ENCODE data around the gene MVD.

DNA sequence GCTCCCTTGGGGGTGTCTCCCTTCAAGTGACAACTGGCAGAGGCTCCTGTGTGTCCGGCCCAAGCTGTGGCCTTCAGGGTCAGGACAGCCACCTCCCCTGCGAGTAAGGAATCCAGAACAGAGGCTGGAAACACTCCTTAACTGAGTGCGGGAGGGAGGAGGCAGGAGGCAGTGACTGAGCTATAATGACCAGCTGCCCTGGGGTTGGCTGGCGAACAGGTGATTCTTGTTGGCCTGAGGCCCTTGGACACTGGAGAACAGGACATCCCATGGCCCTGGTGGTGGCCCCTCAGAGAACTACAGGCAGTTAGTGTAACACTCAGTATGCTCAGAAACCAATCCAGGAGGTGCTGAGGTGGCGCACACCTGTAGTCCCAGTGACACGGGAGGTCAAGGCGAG lies 32.9 kb upstream of the MVD start:
- TF ChIP-seq, protein P1, sequence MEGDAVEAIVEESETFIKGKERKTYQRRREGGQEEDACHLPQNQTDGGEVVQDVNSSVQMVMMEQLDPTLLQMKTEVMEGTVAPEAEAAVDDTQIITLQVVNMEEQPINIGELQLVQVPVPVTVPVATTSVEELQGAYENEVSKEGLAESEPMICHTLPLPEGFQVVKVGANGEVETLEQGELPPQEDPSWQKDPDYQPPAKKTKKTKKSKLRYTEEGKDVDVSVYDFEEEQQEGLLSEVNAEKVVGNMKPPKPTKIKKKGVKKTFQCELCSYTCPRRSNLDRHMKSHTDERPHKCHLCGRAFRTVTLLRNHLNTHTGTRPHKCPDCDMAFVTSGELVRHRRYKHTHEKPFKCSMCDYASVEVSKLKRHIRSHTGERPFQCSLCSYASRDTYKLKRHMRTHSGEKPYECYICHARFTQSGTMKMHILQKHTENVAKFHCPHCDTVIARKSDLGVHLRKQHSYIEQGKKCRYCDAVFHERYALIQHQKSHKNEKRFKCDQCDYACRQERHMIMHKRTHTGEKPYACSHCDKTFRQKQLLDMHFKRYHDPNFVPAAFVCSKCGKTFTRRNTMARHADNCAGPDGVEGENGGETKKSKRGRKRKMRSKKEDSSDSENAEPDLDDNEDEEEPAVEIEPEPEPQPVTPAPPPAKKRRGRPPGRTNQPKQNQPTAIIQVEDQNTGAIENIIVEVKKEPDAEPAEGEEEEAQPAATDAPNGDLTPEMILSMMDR (IDR thresholded peaks at IDR 0.05), result no peak
- no peak for TF ChIP-seq EP300 (IDR thresholded peaks at IDR 0.05)

Measured in tibial nerve (tissue), 4 donors.